HepG2 (cell line): Measurements from ENCODE around the gene CAP2. TPM values are rescaled to one million over a fixed set of nuclear protein-coding genes. Genes with fewer than 3 reads are reported as not detected.

Experiments used
- PRDM4 ChIP-seq: sonication (generic); formaldehyde crosslinking; IDR thresholded peaks from 2 replicates; pipeline ENCODE4 v1.9.0; 2021; ENCODE audit warnings: missing genetic modification reagents, borderline replicate concordance
- polyA plus RNA-seq, 8 experiments: library from polyadenylated mRNA; depleted of rRNA in 3 of 8; stranded (reverse) in 7 of 8; unstranded in 1 of 8; fragments of >200 nt; fragmentation: Illumina TruSeq in 4 of 8; extraction: Trizol in 4 of 8; gene quantifications; 2 replicates each; pipeline versions ENCODE4 v1.2.1 to v1.2.3, GENCODE V29; 2011 to 2016; ENCODE audit warnings: low read depth in 4 of 8, missing spikeins in 1 of 8, mixed read lengths in 1 of 8; ENCODE audit not compliant: insufficient read depth in 1 of 8
- total RNA-seq, 5 experiments: library from RNA; depleted of rRNA; stranded (reverse); fragments of >200 nt; fragmentation: Illumina TruSeq; extraction: Trizol; gene quantifications; 2 replicates each; pipeline ENCODE4 v1.2.3, GENCODE V29; 2016; ENCODE audit warnings: low read depth in 1 of 5
- TF ChIP-seq, protein P1 (sequence below): sonication (generic); formaldehyde crosslinking; conservative IDR thresholded peaks from 2 replicates; pipeline ENCODE4 v1.4.0; 2020; ENCODE audit warnings: missing genetic modification reagents
- TF ChIP-seq, protein P2 (sequence below): sonication (generic); formaldehyde crosslinking; IDR thresholded peaks from 2 replicates; pipeline ENCODE4 v1.9.0; 2021; ENCODE audit warnings: mild to moderate bottlenecking, missing genetic modification reagents

CAP2 gene
- total and polyA plus RNA-seq, 2 of the 13 experiments (the other 11 are each of a cell fraction or from before 2014, with no cell fraction given), result 7.9 to 53.1 TPM

- TF ChIP-seq, protein P1, sequence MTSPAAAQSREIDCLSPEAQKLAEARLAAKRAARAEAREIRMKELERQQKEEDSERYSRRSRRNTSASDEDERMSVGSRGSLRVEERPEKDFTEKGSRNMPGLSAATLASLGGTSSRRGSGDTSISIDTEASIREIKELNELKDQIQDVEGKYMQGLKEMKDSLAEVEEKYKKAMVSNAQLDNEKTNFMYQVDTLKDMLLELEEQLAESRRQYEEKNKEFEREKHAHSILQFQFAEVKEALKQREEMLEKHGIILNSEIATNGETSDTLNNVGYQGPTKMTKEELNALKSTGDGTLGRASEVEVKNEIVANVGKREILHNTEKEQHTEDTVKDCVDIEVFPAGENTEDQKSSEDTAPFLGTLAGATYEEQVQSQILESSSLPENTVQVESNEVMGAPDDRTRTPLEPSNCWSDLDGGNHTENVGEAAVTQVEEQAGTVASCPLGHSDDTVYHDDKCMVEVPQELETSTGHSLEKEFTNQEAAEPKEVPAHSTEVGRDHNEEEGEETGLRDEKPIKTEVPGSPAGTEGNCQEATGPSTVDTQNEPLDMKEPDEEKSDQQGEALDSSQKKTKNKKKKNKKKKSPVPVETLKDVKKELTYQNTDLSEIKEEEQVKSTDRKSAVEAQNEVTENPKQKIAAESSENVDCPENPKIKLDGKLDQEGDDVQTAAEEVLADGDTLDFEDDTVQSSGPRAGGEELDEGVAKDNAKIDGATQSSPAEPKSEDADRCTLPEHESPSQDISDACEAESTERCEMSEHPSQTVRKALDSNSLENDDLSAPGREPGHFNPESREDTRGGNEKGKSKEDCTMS, result no peak
- no peak for TF ChIP-seq PRDM4 (CRISPR knock-in tag)
- TF ChIP-seq, protein P2, sequence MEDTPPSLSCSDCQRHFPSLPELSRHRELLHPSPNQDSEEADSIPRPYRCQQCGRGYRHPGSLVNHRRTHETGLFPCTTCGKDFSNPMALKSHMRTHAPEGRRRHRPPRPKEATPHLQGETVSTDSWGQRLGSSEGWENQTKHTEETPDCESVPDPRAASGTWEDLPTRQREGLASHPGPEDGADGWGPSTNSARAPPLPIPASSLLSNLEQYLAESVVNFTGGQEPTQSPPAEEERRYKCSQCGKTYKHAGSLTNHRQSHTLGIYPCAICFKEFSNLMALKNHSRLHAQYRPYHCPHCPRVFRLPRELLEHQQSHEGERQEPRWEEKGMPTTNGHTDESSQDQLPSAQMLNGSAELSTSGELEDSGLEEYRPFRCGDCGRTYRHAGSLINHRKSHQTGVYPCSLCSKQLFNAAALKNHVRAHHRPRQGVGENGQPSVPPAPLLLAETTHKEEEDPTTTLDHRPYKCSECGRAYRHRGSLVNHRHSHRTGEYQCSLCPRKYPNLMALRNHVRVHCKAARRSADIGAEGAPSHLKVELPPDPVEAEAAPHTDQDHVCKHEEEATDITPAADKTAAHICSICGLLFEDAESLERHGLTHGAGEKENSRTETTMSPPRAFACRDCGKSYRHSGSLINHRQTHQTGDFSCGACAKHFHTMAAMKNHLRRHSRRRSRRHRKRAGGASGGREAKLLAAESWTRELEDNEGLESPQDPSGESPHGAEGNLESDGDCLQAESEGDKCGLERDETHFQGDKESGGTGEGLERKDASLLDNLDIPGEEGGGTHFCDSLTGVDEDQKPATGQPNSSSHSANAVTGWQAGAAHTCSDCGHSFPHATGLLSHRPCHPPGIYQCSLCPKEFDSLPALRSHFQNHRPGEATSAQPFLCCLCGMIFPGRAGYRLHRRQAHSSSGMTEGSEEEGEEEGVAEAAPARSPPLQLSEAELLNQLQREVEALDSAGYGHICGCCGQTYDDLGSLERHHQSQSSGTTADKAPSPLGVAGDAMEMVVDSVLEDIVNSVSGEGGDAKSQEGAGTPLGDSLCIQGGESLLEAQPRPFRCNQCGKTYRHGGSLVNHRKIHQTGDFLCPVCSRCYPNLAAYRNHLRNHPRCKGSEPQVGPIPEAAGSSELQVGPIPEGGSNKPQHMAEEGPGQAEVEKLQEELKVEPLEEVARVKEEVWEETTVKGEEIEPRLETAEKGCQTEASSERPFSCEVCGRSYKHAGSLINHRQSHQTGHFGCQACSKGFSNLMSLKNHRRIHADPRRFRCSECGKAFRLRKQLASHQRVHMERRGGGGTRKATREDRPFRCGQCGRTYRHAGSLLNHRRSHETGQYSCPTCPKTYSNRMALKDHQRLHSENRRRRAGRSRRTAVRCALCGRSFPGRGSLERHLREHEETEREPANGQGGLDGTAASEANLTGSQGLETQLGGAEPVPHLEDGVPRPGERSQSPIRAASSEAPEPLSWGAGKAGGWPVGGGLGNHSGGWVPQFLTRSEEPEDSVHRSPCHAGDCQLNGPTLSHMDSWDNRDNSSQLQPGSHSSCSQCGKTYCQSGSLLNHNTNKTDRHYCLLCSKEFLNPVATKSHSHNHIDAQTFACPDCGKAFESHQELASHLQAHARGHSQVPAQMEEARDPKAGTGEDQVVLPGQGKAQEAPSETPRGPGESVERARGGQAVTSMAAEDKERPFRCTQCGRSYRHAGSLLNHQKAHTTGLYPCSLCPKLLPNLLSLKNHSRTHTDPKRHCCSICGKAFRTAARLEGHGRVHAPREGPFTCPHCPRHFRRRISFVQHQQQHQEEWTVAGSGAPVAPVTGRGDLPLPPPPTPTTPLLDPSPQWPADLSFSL (CRISPR knock-in tag), result no peak
These were observed 27.0 kb downstream of the CAP2 start (continued) for GRCh38 chr6:17420368-17420767.
